Tibial artery (tissue), 4 donors: Measurements from ENCODE around the gene NIT2.

Source experiments
- DNase-seq, 2 donors: peaks; one replicate each; pipeline ENCODE4 v3.0.0-alpha.2; 2019
- H3K27ac ChIP-seq, 2 donors: fragments of 200-600 bp; sonication (generic) in 1 of 2; 1 replicate in 1 of 2; 2 replicates in 1 of 2; pipeline ENCODE4 v1.5.1; 2018 to 2019; ENCODE audit warnings: mild to moderate bottlenecking in 1 of 2
- H3K27me3 ChIP-seq, 2 donors: fragments of 200-600 bp; sonication (generic) in 1 of 2; one replicate each; pipeline versions ENCODE4 v1.5.1 to v1.6.0; 2016 to 2019
- H3K36me3 ChIP-seq, 3 donors: fragments of 200-600 bp; sonication (generic) in 2 of 3; one replicate each; pipeline ENCODE4 v1.5.1; 2016 to 2019; ENCODE audit warnings: mild to moderate bottlenecking in 2 of 3
- H3K4me1 ChIP-seq, 4 donors: fragments of 200-600 bp; sonication (generic) in 2 of 4; 1 replicate in 3 of 4; 2 replicates in 1 of 4; pipeline ENCODE4 v1.5.1; 2016 to 2019
- H3K4me3 ChIP-seq, 2 donors: fragments of 200-600 bp; sonication (generic) in 1 of 2; 1 replicate in 1 of 2; 2 replicates in 1 of 2; pipeline ENCODE4 v1.5.1; 2018 to 2019; ENCODE audit warnings: mild to moderate bottlenecking in 2 of 2
- H3K9me3 ChIP-seq, 3 donors: fragments of 200-600 bp; sonication (generic) in 1 of 3; one replicate each; pipeline ENCODE4 v1.5.1; 2016 to 2019
- intact Hi-C: fragments of 100-400 bp; cut with DNase I; formaldehyde crosslinking; loops from one replicate; pipeline ENCODE4 v1.15.0; 2023; ENCODE audit warnings: low total_unique reads
- TF ChIP-seq, protein P1 (sequence below), 2 experiments: fragments of 200-600 bp in 1 of 2; fragments of 450-650 bp in 1 of 2; IDR thresholded peaks; one replicate each; pipeline ENCODE4 v1.5.1; 2017 to 2019; ENCODE audit warnings: antibody characterized with exemption in 2 of 2, mild to moderate bottlenecking in 1 of 2, moderate library complexity in 1 of 2

Gene NIT2

DNA sequence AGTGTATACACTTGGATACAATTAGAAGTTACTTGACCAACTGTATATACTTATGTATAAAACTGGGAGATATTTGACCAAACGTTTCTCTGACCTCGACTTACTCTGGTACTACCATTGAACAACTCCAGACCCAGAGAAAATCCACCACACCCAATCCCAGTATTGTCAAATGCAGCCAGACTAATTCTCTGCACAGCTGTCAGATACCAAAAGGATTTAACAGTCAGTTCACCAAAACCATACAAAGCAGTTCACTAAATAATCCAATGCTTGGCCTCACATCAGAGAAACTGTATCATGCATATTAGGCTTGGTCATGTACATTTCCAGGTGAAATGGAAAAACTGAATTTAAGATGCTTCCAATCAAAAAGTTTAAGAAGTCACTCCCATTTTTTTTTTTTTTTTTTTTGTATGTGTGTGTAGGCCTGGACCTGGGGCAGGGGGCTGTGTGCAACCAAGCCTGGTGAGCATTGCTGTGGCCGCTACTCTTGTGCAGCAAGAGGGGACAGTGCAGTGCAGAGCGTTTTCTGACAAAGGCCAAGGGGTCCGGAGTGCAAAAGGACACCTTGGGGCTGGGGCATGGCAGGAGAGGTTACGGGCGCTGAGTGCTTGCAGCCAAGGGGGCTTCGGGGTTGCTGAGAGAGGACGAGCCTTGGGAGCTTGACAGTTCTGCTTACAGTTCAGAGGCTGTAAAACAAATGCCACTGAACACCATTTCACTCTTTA is 64.9 kb downstream of the NIT2 start:
- TF ChIP-seq, protein P1, sequence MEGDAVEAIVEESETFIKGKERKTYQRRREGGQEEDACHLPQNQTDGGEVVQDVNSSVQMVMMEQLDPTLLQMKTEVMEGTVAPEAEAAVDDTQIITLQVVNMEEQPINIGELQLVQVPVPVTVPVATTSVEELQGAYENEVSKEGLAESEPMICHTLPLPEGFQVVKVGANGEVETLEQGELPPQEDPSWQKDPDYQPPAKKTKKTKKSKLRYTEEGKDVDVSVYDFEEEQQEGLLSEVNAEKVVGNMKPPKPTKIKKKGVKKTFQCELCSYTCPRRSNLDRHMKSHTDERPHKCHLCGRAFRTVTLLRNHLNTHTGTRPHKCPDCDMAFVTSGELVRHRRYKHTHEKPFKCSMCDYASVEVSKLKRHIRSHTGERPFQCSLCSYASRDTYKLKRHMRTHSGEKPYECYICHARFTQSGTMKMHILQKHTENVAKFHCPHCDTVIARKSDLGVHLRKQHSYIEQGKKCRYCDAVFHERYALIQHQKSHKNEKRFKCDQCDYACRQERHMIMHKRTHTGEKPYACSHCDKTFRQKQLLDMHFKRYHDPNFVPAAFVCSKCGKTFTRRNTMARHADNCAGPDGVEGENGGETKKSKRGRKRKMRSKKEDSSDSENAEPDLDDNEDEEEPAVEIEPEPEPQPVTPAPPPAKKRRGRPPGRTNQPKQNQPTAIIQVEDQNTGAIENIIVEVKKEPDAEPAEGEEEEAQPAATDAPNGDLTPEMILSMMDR (IDR thresholded peaks at IDR 0.05), result no peak
- H3K27me3 ChIP-seq, result no peaks in the 10 kb centered on the region
- DNase-seq, result no peak
- intact Hi-C loops, result loop anchor here (5.0 kb wide), 1 partner anchor 93 kb away; the partner anchor contains the start of gene TMEM45A
- peaks cover 0 to 60% (median 32%) of the 10 kb centered on the region in 4 donors for H3K4me1 ChIP-seq
- no peaks in the 10 kb centered on the region for H3K9me3 ChIP-seq
- no peaks in the 10 kb centered on the region for H3K36me3 ChIP-seq
- peak overlapping the region in 1 of 2 donors; percentile 99 for H3K27ac ChIP-seq
- peak overlapping the region; percentile 97 to 99 for H3K4me3 ChIP-seq

DNA sequence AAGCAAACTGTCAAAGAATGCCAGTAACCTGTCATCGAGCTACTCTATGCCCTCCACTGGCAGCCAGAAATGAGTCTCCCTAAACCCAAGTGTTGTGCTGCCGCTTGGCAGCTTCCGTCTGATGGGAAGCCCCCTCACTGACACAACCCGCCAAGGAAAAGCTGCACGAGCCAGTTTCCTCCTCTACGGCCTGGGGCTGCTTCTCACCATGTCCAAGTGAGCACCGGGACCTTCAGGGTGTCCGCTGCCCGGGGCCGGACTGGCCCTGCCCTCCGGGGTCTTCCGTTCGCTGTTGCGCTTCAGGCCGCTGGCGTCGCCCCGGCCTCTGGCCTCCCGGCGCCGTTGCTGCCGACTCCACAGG is 65.8 kb downstream of the NIT2 start:
- intact Hi-C loops, result loop anchor here (5.0 kb wide), 1 partner anchor 92 kb away; the partner anchor contains the start of gene TMEM45A
- Histone ChIP-seq H3K4me1 (peaks cover 0 to 60% (median 32%) of the 10 kb centered on the region in 4 donors), H3K27ac (peak overlapping the region; percentile 95 to 99), H3K4me3 (peak overlapping the region; percentile 97 to 99), H3K9me3 (no peaks in the 10 kb centered on the region), H3K36me3 (no peaks in the 10 kb centered on the region), H3K27me3 (no peaks in the 10 kb centered on the region)
- TF ChIP-seq, protein P1 (IDR thresholded peaks at IDR 0.05), result no peak
- DNase-seq, result peak in 1 of 2 donors; percentile 20

DNA sequence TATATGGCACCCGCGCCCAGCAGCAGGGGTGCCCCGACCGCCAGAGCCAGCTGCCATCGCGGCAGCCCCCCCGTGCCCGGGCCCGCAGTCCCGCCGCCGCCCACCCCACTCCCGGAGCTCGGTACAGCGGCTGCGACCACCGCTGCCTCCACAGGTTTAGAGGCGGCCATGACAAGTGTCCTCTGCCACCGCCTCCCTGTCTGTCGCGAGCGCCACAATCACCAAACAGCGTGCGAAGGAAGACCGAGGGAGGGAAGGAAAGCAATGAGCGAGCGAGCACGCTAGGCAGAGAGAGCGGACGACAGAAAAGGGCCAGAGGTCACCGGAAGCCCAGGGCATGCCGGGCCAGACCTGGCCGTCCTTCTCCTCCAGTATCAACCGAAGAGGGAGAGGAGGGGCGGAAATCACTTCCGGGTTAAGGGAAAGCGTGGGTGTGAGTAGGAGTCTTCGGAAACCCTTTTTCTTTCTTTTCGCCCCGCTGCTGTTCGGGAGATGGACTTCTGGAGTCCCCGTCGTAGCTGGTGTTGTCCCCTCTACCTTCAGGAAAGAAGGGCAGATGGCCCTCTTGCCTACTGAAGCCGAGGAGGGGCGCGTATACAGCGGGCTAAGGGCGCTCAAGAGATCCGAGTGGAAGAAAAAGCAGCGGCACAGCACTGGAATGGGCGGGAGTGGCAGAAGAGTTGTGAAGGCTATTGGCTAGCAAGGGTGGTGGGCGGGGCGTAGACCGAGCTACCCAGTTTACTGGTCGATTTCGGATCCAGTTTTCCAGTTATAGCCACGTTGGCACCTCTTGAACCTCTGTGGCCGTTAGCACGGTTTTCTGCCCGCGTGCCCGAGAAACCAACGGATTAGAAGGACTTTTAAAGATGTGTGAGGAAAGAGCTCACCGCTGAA is 66.5 kb downstream of the NIT2 start, which contains the start of the genes LNP1 and TOMM70:
Gene LNP1 (plus strand): TSS at position 760 of the 894 bp plus-strand sequence. CDS start 28,191 bp downstream, outside the sequence.
Gene TOMM70 (minus strand): TSS at position 310 of the 894 bp plus-strand sequence. CDS start 140 bp downstream, at position 170.
- Histone ChIP-seq H3K36me3 (no peaks in the 10 kb centered on the region), H3K9me3 (no peaks in the 10 kb centered on the region), H3K4me3 (peak within 1 kb of the TSS; percentile 97 to 99), H3K4me1 (peaks cover 0 to 55% (median 32%) of the 10 kb centered on the region in 4 donors), H3K27ac (peak within 1 kb of the TSS; percentile 95 to 99), H3K27me3 (no peaks in the 10 kb centered on the region)
- intact Hi-C loops, result loop anchor here (5.0 kb wide), 1 partner anchor 91 kb away; the partner anchor contains the start of gene TMEM45A
- DNase-seq, result peak; percentile 99
- TF ChIP-seq, protein P1 (IDR thresholded peaks at IDR 0.05), result no peak

DNA sequence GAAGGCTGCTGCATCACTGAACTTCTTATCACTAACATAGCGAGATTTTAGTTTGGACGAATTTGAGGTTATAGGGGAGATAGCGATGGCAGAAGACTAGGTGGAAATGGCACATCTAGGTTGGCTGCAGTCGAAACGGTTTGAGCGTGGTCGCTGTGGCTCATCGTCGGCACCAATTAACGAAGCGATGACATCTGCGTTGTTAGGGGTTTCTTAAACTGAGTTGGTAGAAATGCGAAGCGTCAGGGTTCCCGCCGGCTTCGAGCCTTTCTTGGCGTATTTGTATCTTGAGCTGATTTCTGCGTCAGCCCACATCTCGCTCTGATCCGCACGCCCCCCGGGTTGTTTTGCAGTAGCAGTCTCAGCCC is 67.1 kb downstream of the NIT2 start:
- Histone ChIP-seq H3K4me1 (peaks cover 0 to 49% (median 32%) of the 10 kb centered on the region in 4 donors), H3K4me3 (peak overlapping the region; percentile 97 to 99), H3K9me3 (peaks cover 0 to 2% (median 0%) of the 10 kb centered on the region in 3 donors), H3K27ac (peak overlapping the region; percentile 95 to 99), H3K36me3 (no peaks in the 10 kb centered on the region), H3K27me3 (no peaks in the 10 kb centered on the region)
- intact Hi-C loops, result loop anchor here (5.0 kb wide), 1 partner anchor 91 kb away; the partner anchor contains the start of gene TMEM45A
- DNase-seq, result peak in 1 of 2 donors; percentile 29
- TF ChIP-seq, protein P1 (IDR thresholded peaks at IDR 0.05), result no peak

DNA sequence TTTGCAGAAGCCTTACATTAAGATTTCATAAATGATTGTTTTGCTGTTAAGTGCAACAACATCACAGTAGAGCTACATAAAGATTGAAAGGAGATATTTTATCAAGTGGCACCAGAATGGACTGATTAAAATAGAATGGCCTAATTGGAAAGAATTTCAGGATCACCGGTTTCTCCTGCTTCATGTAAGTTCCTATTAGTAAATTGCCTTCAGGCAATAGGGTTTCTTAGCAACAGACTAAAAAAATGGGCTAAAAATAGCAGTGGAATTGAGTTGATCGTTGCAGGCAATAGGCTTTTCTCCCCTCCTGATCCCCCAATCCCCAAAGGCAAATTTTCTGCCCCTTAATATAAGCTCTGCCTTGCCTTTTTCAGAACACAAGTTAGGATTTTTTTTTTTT is 67.7 kb downstream of the NIT2 start:
- Histone ChIP-seq H3K4me1 (peaks cover 0 to 43% (median 32%) of the 10 kb centered on the region in 4 donors), H3K27ac (peak overlapping the region; percentile 95 to 99), H3K4me3 (peak overlapping the region; percentile 97 to 99), H3K9me3 (peaks cover 0 to 8% (median 0%) of the 10 kb centered on the region in 3 donors), H3K36me3 (no peaks in the 10 kb centered on the region), H3K27me3 (no peaks in the 10 kb centered on the region)
- DNase-seq, result no peak
- intact Hi-C loops, result loop anchor here (5.0 kb wide), 1 partner anchor 90 kb away; the partner anchor contains the start of gene TMEM45A
- TF ChIP-seq, protein P1 (IDR thresholded peaks at IDR 0.05), result no peak
